ENCODE measurements around the gene KRTAP26-1. TPM values are rescaled to one million over a fixed set of nuclear protein-coding genes. Genes with fewer than 3 reads are reported as not detected.

The KRTAP26-1 gene
- total RNA-seq, 2 donors from 2014 or later = not detected

- H3K36me3 Mint-ChIP-seq = no peaks in the 10 kb centered on the region
- DNase-seq (ENCODE audit: low spot score in 2 of 2) (no peak), ATAC-seq (no peak)
- no peak overlapping the region for H3K27ac Mint-ChIP-seq
- no peaks in the 10 kb centered on the region for H3K9me3 Mint-ChIP-seq
These were observed 13.2 kb downstream of the KRTAP26-1 start for GRCh38 chr21:30306884-30307283.

- ATAC-seq = no peak
- Mint-ChIP-seq H3K9me3 (peaks cover 0 to 6% of the 10 kb centered on the region in 2 donors), H3K27ac (no peak overlapping the region), H3K36me3 (no peaks in the 10 kb centered on the region)
- no peak for DNase-seq (ENCODE audit: low spot score in 2 of 2)
These were observed 15.0 kb downstream of the KRTAP26-1 start for GRCh38 chr21:30305136-30305535.

- no peaks in the 10 kb centered on the region for H3K36me3 Mint-ChIP-seq
- ATAC-seq (no peak), DNase-seq (ENCODE audit: low spot score in 2 of 2) (no peak)
- H3K9me3 Mint-ChIP-seq = no peaks in the 10 kb centered on the region
- no peak within 1 kb of the TSS for H3K27ac Mint-ChIP-seq
These were observed 30.9 kb downstream of the KRTAP26-1 start, which contains the start of gene KRTAP25-1 for GRCh38 chr21:30289215-30289614. Gene KRTAP25-1 (minus strand): TSS chr21:30289514. CDS start chr21:30289490, 24 bp downstream.

GRCh38 chr21:30282850-30283249 is 37.3 kb downstream of the KRTAP26-1 start, which contains the start of gene KRTAP24-1:
Gene KRTAP24-1 (minus strand): TSS chr21:30282950. CDS start chr21:30282932, 18 bp downstream.
- no peaks in the 10 kb centered on the region for H3K9me3 Mint-ChIP-seq
- no peaks in the 10 kb centered on the region for H3K36me3 Mint-ChIP-seq
- ATAC-seq (no peak), DNase-seq (ENCODE audit: low spot score in 2 of 2) (no peak)
- H3K27ac Mint-ChIP-seq = no peak within 1 kb of the TSS

- DNase-seq (ENCODE audit: low spot score in 2 of 2) = no peak
- Mint-ChIP-seq H3K36me3 (no peaks in the 10 kb centered on the region), H3K27ac (no peak overlapping the region), H3K9me3 (peaks cover 0 to 3% of the 10 kb centered on the region in 2 donors)
- no peak for ATAC-seq
These were observed 48.5 kb downstream of the KRTAP26-1 start for GRCh38 chr21:30271611-30272010.

GRCh38 chr21:30271156-30271555 is 49.0 kb downstream of the KRTAP26-1 start:
- Mint-ChIP-seq H3K27ac (no peak overlapping the region), H3K36me3 (no peaks in the 10 kb centered on the region), H3K9me3 (peaks cover 0 to 3% of the 10 kb centered on the region in 2 donors)
- DNase-seq (ENCODE audit: low spot score in 2 of 2) (no peak), ATAC-seq (no peak)

GRCh38 chr21:30269803-30270530 is 50.1 kb downstream of the KRTAP26-1 start:
- DNase-seq (ENCODE audit: low spot score in 2 of 2) (no peak), ATAC-seq (no peak)
- Mint-ChIP-seq H3K36me3 (no peaks in the 10 kb centered on the region), H3K9me3 (peaks cover 0 to 3% of the 10 kb centered on the region in 2 donors), H3K27ac (no peak overlapping the region)

Other genes starting within 250 kb of the KRTAP26-1 start
- not detected for gene CLDN17, start 153.5 kb downstream of the KRTAP26-1 start, total RNA-seq
- gene CLDN8, start 104.2 kb downstream of the KRTAP26-1 start, total RNA-seq = not detected
- not detected for gene KRTAP24-1, start 37.4 kb downstream of the KRTAP26-1 start, total RNA-seq
- not detected for gene KRTAP25-1, start 30.8 kb downstream of the KRTAP26-1 start, total RNA-seq
- not detected for gene KRTAP27-1, start 17.4 kb upstream of the KRTAP26-1 start, total RNA-seq
- not detected for gene KRTAP23-1, start 28.3 kb upstream of the KRTAP26-1 start, total RNA-seq
- not detected for gene KRTAP13-2, start 52.0 kb upstream of the KRTAP26-1 start, total RNA-seq
- not detected for gene KRTAP13-1, start 75.7 kb upstream of the KRTAP26-1 start, total RNA-seq
- not detected for gene KRTAP13-3, start 105.6 kb upstream of the KRTAP26-1 start, total RNA-seq
- gene KRTAP13-4, start 109.9 kb upstream of the KRTAP26-1 start, total RNA-seq = not detected
- gene KRTAP15-1, start 120.0 kb upstream of the KRTAP26-1 start, total RNA-seq = not detected
- gene KRTAP19-1, start 160.1 kb upstream of the KRTAP26-1 start, total RNA-seq = not detected
- gene KRTAP19-2, start 167.1 kb upstream of the KRTAP26-1 start, total RNA-seq = not detected
- gene KRTAP19-3, start 171.7 kb upstream of the KRTAP26-1 start, total RNA-seq = not detected
- gene KRTAP19-4, start 176.8 kb upstream of the KRTAP26-1 start, total RNA-seq = not detected
- not detected for gene KRTAP19-5, start 181.8 kb upstream of the KRTAP26-1 start, total RNA-seq
- gene KRTAP19-6, start 221.5 kb upstream of the KRTAP26-1 start, total RNA-seq = not detected
- not detected for gene KRTAP19-7, start 241.0 kb upstream of the KRTAP26-1 start, total RNA-seq